Raji (cell line): ENCODE measurements around the gene PSD.

Experiments
- POLR2A ChIP-seq: IDR thresholded peaks from 2 replicates; pipeline ENCODE4 v1.6.1; 2011; ENCODE audit warnings: low read depth, low read length, control low read depth; ENCODE audit not compliant: insufficient read depth

PSD gene

GRCh38 chr10:102394801-102395399 is 23.7 kb downstream of the PSD start:
- peak; percentile 54; the same call in 1 of the 2 replicates for TF ChIP-seq POLR2A

- peak; percentile 58 for TF ChIP-seq POLR2A
Observed at GRCh38 chr10:102394079-102394800, 24.3 kb downstream of the PSD start.

DNA sequence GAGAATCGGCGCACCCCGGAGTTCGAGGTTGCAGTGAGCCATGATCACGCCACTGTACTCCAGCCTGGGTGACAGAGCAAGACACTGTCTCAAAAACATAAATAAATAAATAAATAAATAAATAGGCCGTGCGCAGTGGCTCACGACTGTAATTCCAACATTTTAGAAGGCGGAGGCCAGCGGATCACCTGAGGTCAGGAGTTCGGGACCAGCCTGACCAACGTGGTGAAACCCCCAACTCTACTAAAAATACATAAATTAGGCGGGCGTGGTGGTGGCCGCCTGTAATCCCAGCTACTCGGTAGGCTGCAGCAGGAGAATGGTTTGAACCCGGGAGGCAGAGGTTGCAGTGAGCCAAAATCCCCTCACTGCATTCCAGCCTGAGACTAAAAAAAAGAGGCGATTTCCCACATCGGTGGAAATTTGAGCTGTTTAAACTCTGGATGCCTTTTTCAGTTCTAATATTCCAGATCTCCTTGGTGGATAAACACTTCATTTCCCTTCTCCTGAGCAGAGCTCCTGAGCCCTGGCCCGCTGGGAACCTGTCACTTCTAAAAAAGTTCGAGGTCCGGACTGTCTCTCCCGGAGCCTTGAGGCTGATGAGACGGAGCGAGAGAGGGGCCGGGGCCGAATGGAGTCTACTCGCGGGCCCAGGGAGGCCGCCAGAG is 25.0 kb downstream of the PSD start:
- no peak for TF ChIP-seq POLR2A

DNA sequence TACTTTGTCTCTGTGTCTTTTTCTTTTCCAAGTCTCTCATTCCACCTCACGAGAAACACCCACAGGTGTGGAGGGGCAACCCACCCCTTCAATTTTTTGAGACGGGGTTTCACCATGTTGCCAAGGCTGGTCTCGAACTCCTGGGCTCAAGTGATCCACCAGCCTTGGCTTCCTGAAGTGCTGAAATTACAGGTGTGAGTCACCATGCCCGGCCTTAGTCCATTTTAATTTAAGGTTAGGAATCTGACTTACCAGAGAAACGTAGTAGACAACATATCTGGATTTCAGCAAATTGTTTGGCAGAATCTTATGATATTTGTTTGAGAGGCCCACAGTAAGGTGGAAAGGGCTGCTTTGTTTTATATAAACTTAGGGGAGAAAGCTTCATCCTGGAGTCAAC is 26.3 kb downstream of the PSD start:
- no peak for TF ChIP-seq POLR2A

DNA sequence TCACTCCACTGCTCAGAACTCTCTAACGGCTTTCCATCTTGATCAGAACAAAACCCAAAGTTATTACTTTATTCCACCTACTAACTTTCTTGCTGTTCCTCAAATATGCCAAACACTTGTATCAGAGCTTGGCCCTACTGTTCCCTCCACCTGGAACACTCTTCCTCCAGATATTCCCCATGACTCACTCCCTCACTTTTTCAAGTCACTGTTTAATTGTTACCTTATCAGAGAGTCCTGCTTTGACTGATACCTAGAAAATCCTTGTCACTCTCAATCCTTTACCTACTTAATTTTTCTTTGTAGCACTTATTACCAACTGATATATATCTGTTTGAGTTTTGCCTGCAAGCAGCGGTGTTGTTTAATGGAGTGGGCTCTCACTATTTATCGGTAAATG is 28.7 kb downstream of the PSD start:
- no peak for TF ChIP-seq POLR2A

- no peak for TF ChIP-seq POLR2A
Observed at GRCh38 chr10:102384606-102385429, 33.8 kb downstream of the PSD start.

DNA sequence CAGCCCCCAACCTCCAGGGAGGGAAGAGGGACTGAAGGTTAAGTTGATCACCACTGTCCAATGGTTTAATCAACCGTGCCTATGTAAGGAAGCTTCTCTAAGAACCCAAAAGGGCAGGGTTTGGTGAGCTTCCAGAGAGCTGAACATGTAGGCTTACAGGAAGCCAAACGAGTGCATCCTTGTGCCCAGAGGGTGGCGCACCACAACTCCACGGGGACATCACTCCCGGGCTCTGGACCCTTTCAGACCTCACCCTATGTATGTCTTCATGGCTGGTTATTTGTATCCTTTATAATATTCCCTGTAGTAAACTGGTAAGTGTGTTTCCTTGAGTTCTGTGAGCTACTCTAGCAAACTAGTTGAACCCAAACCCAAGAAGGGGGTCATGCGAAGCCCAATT is 34.5 kb downstream of the PSD start:
- TF ChIP-seq POLR2A: no peak

DNA sequence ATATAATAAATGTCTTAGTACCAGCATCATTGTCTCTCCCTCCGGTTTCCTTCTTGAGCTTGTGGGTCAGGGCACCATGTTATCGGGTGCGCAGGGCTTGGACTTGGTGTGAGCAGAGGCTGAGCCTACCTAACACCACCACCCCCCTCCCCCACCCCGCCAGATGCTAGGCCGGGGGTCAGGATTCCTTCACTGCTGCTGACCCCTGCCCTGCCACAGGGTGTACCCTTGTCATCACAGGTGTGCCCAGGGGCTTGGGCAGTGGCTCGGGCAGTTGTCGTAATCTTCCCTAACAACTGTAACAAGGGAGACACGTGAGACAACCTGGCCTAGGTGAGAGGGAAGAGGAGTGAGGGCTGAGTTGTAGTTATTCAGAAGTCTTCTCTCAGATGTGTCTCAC is 35.7 kb downstream of the PSD start:
- no peak for TF ChIP-seq POLR2A

GRCh38 chr10:102381983-102382382 is 36.6 kb downstream of the PSD start:
- TF ChIP-seq POLR2A: no peak

GRCh38 chr10:102379383-102379782 is 39.2 kb downstream of the PSD start:
- no peak for TF ChIP-seq POLR2A

- TF ChIP-seq POLR2A: no peak
Observed at GRCh38 chr10:102376901-102377300, 41.7 kb downstream of the PSD start.

DNA sequence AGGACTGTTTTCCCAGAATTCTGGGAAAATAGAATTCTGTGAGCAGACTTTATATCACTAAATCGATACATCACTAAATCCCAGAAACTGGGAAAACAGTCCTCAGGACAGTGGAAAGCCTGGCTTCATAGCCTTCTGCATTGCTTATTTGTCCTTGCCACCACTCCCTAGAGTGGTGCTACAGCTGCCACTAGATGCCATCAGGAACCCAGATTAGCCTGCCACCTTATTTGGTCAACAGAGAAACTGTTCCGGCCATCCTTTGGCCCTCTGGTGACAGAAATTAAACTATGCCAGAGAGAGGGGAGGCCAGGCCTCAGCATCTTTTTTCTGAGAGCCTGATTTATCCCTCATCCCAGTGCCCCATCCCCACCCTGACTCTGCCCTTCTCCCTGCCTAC is 42.7 kb downstream of the PSD start:
- no peak for TF ChIP-seq POLR2A

- no peak for TF ChIP-seq POLR2A
Observed at GRCh38 chr10:102375250-102375649, 43.3 kb downstream of the PSD start.

DNA sequence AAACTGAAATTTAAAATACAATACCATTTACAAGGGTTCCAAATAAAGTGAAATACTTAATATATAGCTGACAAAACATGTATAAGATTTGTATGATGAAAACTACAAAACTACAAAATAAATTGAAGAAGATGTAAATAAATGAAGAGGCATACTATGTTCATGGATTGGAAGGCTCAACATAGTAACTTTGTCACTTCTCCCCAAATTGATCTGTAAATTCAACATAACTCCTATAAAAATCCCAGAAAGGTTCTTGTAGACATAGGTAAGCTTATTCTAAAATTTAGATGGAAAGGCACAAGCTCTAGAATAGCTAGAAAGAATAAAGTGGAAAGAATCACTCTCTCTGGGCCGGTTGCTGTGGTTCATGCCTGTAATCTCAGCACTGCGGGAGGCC is 47.3 kb downstream of the PSD start:
- no peak for TF ChIP-seq POLR2A

DNA sequence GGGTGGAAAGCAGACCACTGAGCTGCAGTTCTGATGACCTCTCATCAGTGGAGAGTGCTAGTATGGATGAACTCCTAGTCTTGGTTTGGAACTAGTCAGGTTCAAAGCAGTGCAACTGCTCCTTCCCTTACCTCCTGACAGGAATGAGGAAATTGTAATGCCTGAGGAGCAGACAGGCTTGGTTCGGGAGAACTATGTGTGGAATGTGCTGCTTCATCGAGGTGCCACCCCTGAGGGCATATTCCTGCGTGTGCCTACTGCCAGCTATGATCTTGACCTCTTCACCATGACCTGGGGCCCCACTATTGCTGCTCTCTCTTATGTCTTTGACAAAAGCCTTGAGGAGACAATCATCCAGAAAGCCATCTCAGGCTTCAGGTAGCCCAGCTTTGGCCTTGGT is 50.5 kb downstream of the PSD start:
- TF ChIP-seq POLR2A: no peak
